GM23338 (cell line): Measurements from ENCODE around the gene LCN10. TPM values are rescaled to one million over a fixed set of nuclear protein-coding genes. Genes with fewer than 3 reads are reported as not detected.

Experiments
- ATAC-seq: fragments of 200-7000 bp; cut with Tn5 transposase; 3 replicates; pipeline ENCODE4 v1.9.1; 2020
- DNase-seq: peaks from one replicate; pipeline ENCODE4 v3.0.0-alpha.2; 2015; ENCODE audit warnings: low spot score
- H2AFZ ChIP-seq: fragments of 200-600 bp; sonication (generic); 2 replicates; pipeline ENCODE4 v1.8.0; 2016; ENCODE audit warnings: antibody characterized with exemption, mild to moderate bottlenecking, moderate library complexity
- H3F3A ChIP-seq: fragments of 200-600 bp; sonication (generic); replicated peaks from 2 replicates; pipeline ENCODE4 v1.8.0; 2017; ENCODE audit warnings: antibody characterized with exemption, mixed run types, low read depth
- H3K27ac ChIP-seq: fragments of 200-600 bp; sonication (generic); 2 replicates; pipeline ENCODE4 v1.6.1; 2016; ENCODE audit warnings: low read depth
- H3K27me3 ChIP-seq: fragments of 200-600 bp; sonication (generic); 2 replicates; pipeline ENCODE4 v1.8.0; 2016; ENCODE audit warnings: mild to moderate bottlenecking, mixed run types, moderate library complexity; ENCODE audit not compliant: insufficient read depth
- H3K36me3 ChIP-seq: fragments of 200-600 bp; sonication (generic); 2 replicates; pipeline ENCODE4 v1.8.0; 2016; ENCODE audit warnings: mild to moderate bottlenecking; ENCODE audit not compliant: insufficient read depth
- H3K4me1 ChIP-seq: fragments of 200-600 bp; sonication (generic); 2 replicates; pipeline ENCODE4 v1.8.0; 2016; ENCODE audit warnings: mild to moderate bottlenecking, moderate library complexity; ENCODE audit not compliant: insufficient read depth
- H3K4me2 ChIP-seq: fragments of 200-600 bp; sonication (generic); 2 replicates; pipeline ENCODE4 v1.7.1; 2017; ENCODE audit warnings: mixed run types
- H3K4me3 ChIP-seq: fragments of 200-600 bp; sonication (generic); 2 replicates; pipeline ENCODE4 v1.6.1; 2016; ENCODE audit warnings: mixed run types
- H3K79me2 ChIP-seq: fragments of 200-600 bp; sonication (generic); replicated peaks from 2 replicates; pipeline ENCODE4 v1.8.0; 2017; ENCODE audit warnings: mild to moderate bottlenecking; ENCODE audit not compliant: insufficient read depth
- H3K9me2 ChIP-seq: fragments of 200-600 bp; sonication (generic); 2 replicates; pipeline ENCODE4 v1.8.0; 2017; ENCODE audit not compliant: insufficient read depth
- H4K20me1 ChIP-seq: fragments of 200-600 bp; sonication (generic); replicated peaks from 2 replicates; pipeline ENCODE4 v1.8.0; 2017; ENCODE audit warnings: mild to moderate bottlenecking; ENCODE audit not compliant: insufficient read depth
- H3K27ac Mint-ChIP-seq: 2 replicates; pipeline ENCODE4 v1.8.0; 2020; ENCODE audit warnings: inconsistent platforms, mild to moderate bottlenecking, moderate library complexity, mixed read lengths
- H3K27me3 Mint-ChIP-seq: 3 replicates; pipeline ENCODE4 v1.8.0; 2022; ENCODE audit warnings: low read depth, mild to moderate bottlenecking, moderate library complexity, mixed read lengths, inconsistent platforms; ENCODE audit not compliant: insufficient read depth, poor library complexity
- H3K36me3 Mint-ChIP-seq: 3 replicates; pipeline ENCODE4 v1.8.0; 2021; ENCODE audit warnings: low read depth, mild to moderate bottlenecking, inconsistent platforms, moderate library complexity, mixed read lengths
- H3K4me1 Mint-ChIP-seq: 3 replicates; pipeline ENCODE4 v1.8.0; 2020; ENCODE audit warnings: mild to moderate bottlenecking, inconsistent platforms, mixed read lengths
- H3K4me3 Mint-ChIP-seq: 3 replicates; pipeline ENCODE4 v1.8.0; 2021; ENCODE audit warnings: moderate library complexity, mild to moderate bottlenecking, inconsistent platforms, mixed read lengths
- H3K9me3 Mint-ChIP-seq: 3 replicates; pipeline ENCODE4 v1.8.0; 2020; ENCODE audit warnings: moderate library complexity, mild to moderate bottlenecking, inconsistent platforms, mixed read lengths
- CREB1 ChIP-seq: fragments of 250-450 bp; sonication (Bioruptor Pico); IDR thresholded peaks from 2 replicates; pipeline ENCODE4 v1.5.0; 2020; ENCODE audit warnings: low read depth, mild to moderate bottlenecking, moderate library complexity
- CTCF ChIP-seq, 2 experiments: fragments of 200-600 bp in 1 of 2; sonication (generic) in 1 of 2; conservative IDR thresholded peaks; 2 replicates each; pipeline versions ENCODE4 v1.5.1 to v1.6.1; 2016 to 2017; ENCODE audit warnings: antibody characterized with exemption in 2 of 2, low read depth in 2 of 2, mild to moderate bottlenecking in 2 of 2, moderate library complexity in 1 of 2
- ETS1 ChIP-seq: IDR thresholded peaks from 2 replicates; pipeline ENCODE4 v1.6.1; 2016; ENCODE audit warnings: antibody characterized with exemption
- NANOG ChIP-seq: IDR thresholded peaks from 2 replicates; pipeline ENCODE4 v1.6.1; 2016; ENCODE audit warnings: antibody characterized with exemption, borderline replicate concordance
- POLR2AphosphoS5 ChIP-seq: IDR thresholded peaks from 2 replicates; pipeline ENCODE4 v1.6.1; 2016; ENCODE audit warnings: antibody characterized with exemption, low read depth
- REST ChIP-seq: IDR thresholded peaks from one replicate; pipeline ENCODE4 v1.6.1; 2018; ENCODE audit warnings: antibody characterized with exemption; ENCODE audit not compliant: unreplicated experiment
- STAT1 ChIP-seq: IDR thresholded peaks from one replicate; pipeline ENCODE4 v1.6.1; 2016; ENCODE audit warnings: antibody characterized with exemption; ENCODE audit not compliant: unreplicated experiment
- ZNF114 ChIP-seq: fragments of 250-450 bp; sonication (Bioruptor Pico); IDR thresholded peaks from 2 replicates; pipeline ENCODE4 v1.5.0; 2020; ENCODE audit warnings: mild to moderate bottlenecking, moderate library complexity
- ZNF331 ChIP-seq: fragments of 250-450 bp; sonication (Bioruptor Pico); IDR thresholded peaks from 2 replicates; pipeline ENCODE4 v1.5.0; 2020; ENCODE audit warnings: low read depth, mild to moderate bottlenecking, moderate library complexity
- microRNA-seq: library from miRNA; unstranded; fragments of <30 nt; microRNA quantifications from one replicate; pipeline ENCODE4, GENCODE V29; 2017
- polyA plus RNA-seq: library from polyadenylated mRNA; unstranded; fragments of >200 nt; fragmentation: Nextera tagmentation; extraction: Ambion mirVana; gene quantifications from 2 replicates; pipeline ENCODE4 v1.2.1, GENCODE V29; 2016
- small RNA-seq: library from RNA; depleted of rRNA; stranded (forward); fragments of <200 nt; gene quantifications from one replicate; pipeline ENCODE3, GENCODE V24; 2014; ENCODE audit warnings: low replicate concordance
- total RNA-seq: library from RNA; depleted of rRNA; stranded (reverse); fragments of >200 nt; shearing (Covaris generic); gene quantifications from 2 replicates; pipeline ENCODE4 v1.2.3, GENCODE V29; 2014; rRNA removed

LCN10 gene
- total and polyA plus RNA-seq, 2 experiments from 2014 or later = 0.45 to 0.74 TPM

DNA sequence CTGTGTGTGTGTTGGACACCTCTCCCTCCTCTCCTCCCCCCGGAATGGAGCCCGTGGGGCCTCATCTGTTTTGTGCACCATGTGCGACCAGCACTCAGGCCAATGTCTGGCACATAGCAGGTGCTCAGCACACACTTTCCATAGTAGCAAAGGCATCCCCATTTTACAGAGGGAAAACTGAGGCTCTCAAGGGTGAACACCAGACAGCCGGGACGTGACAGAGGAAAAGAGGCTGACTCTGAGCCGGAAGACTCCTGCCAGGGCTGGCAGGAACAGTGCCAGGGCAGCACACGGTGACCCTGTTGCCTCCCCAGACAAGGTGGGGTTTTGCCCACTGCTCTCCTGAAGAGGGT is 53.7 kb downstream of the LCN10 start (continued):
- no peak for TF ChIP-seq REST
- TF ChIP-seq ZNF114 = no peak
- TF ChIP-seq POLR2AphosphoS5 = no peak
- no peak for TF ChIP-seq ETS1
- TF ChIP-seq ZNF331 = no peak

GRCh38 chr9:136688274-136689107 is 54.2 kb downstream of the LCN10 start:
- H3K9me3 Mint-ChIP-seq = no peaks in the 10 kb centered on the region
- Histone ChIP-seq H3F3A (0 out of 2 replicates have a peak, but pooled peaks cover 3% of the 10 kb centered on the region), H3K4me3 (peak overlapping the region; percentile 75), H3K9me2 (no peaks in the 10 kb centered on the region), H2AFZ (peak overlapping the region; percentile 92; the same call in 1 of the 2 replicates), H3K79me2 (peaks cover 10% of the 10 kb centered on the region; the same call in 1 of the 2 replicates), H3K36me3 (no peaks in the 10 kb centered on the region), H3K4me1 (no peaks in the 10 kb centered on the region; the same call in 1 of the 2 replicates), H3K27me3 (no peaks in the 10 kb centered on the region), H3K27ac (no peak overlapping the region), H4K20me1 (no peaks in the 10 kb centered on the region), H3K4me2 (peak overlapping the region; percentile 87)
- H3K4me1 Mint-ChIP-seq = peaks cover 10% of the 10 kb centered on the region; the same call in 2 of the 3 replicates
- H3K4me3 Mint-ChIP-seq = peak overlapping the region; percentile 61
- no peak overlapping the region for H3K27ac Mint-ChIP-seq
- ATAC-seq (peak; percentile 1; the same call in 2 of the 3 replicates), DNase-seq (no peak)
- no peak for TF ChIP-seq STAT1
- no peak for TF ChIP-seq NANOG
- TF ChIP-seq CREB1 (CRISPR knock-in tag) = no peak
- no peak for TF ChIP-seq CTCF (conservative IDR thresholded peaks at IDR 0.05; ENCODE audit: low read depth in 2 of 2)
- H3K36me3 Mint-ChIP-seq = no peaks in the 10 kb centered on the region
- peaks cover 20% of the 10 kb centered on the region for H3K27me3 Mint-ChIP-seq

Small RNAs within 50 kb of the gene (microRNA-seq; reads per million reads assigned to microRNA genes)
- gene MIR6722 = not detected

Small RNAs within 50 kb of the gene (small RNA-seq; reads per million reads assigned to genes)
- gene ATP6V1G1P3 (not detected), gene MIR6722 (not detected)

Other genes starting within 250 kb of the LCN10 start
- gene NOTCH1, start 196.9 kb downstream of the LCN10 start, total RNA-seq = 78.7 and 97.2 TPM in 2 replicates
- gene NOTCH1, start 196.9 kb downstream of the LCN10 start, polyA plus RNA-seq = 9.9 and 10.3 TPM in 2 replicates
- 56.1 and 60.8 TPM in 2 replicates for gene EGFL7, start 80.0 kb downstream of the LCN10 start, total RNA-seq
- 38.2 and 44.4 TPM in 2 replicates for gene EGFL7, start 80.0 kb downstream of the LCN10 start, polyA plus RNA-seq
- 33.3 and 44.7 TPM in 2 replicates for gene AGPAT2, start 55.5 kb downstream of the LCN10 start, total RNA-seq
- 31.8 and 34.4 TPM in 2 replicates for gene AGPAT2, start 55.5 kb downstream of the LCN10 start, polyA plus RNA-seq
- 47.2 and 60.0 TPM in 2 replicates for gene DIPK1B, start 30.4 kb downstream of the LCN10 start, total RNA-seq
- 18.7 and 24.2 TPM in 2 replicates for gene DIPK1B, start 30.4 kb downstream of the LCN10 start, polyA plus RNA-seq
- not detected in 2 replicates for gene LCN6, start 5.6 kb upstream of the LCN10 start, total RNA-seq
- not detected in 2 replicates for gene LCN6, start 5.6 kb upstream of the LCN10 start, polyA plus RNA-seq
- gene LCN8, start 15.3 kb upstream of the LCN10 start, total RNA-seq = not detected in 2 replicates
- not detected in 2 replicates for gene LCN8, start 15.3 kb upstream of the LCN10 start, polyA plus RNA-seq
- gene LCN15, start 21.6 kb upstream of the LCN10 start, total RNA-seq = 0.54 and 0.90 TPM in 2 replicates
- 0.76 and 1.2 TPM in 2 replicates for gene LCN15, start 21.6 kb upstream of the LCN10 start, polyA plus RNA-seq
- 57.0 and 71.4 TPM in 2 replicates for gene TMEM141, start 48.4 kb upstream of the LCN10 start, total RNA-seq
- gene TMEM141, start 48.4 kb upstream of the LCN10 start, polyA plus RNA-seq = 90.0 and 90.5 TPM in 2 replicates
- gene CCDC183, start 53.4 kb upstream of the LCN10 start, total RNA-seq = 1.1 and 2.9 TPM in 2 replicates
- gene CCDC183, start 53.4 kb upstream of the LCN10 start, polyA plus RNA-seq = 1.2 and 1.6 TPM in 2 replicates
- gene RABL6, start 65.0 kb upstream of the LCN10 start, total RNA-seq = 117 and 127 TPM in 2 replicates
- gene RABL6, start 65.0 kb upstream of the LCN10 start, polyA plus RNA-seq = 59.1 and 66.7 TPM in 2 replicates
- 0.12 and 0.49 TPM in 2 replicates for gene AJM1, start 99.5 kb upstream of the LCN10 start, total RNA-seq
- gene AJM1, start 99.5 kb upstream of the LCN10 start, polyA plus RNA-seq = 0.28 and 0.36 TPM in 2 replicates
- 67.1 and 86.2 TPM in 2 replicates for gene PHPT1, start 106.5 kb upstream of the LCN10 start, total RNA-seq
- gene PHPT1, start 106.5 kb upstream of the LCN10 start, polyA plus RNA-seq = 437 and 509 TPM in 2 replicates
- gene MAMDC4, start 109.4 kb upstream of the LCN10 start, total RNA-seq = 4.1 and 6.8 TPM in 2 replicates
- 1.7 and 2.7 TPM in 2 replicates for gene MAMDC4, start 109.4 kb upstream of the LCN10 start, polyA plus RNA-seq
- 273 and 326 TPM in 2 replicates for gene EDF1, start 123.4 kb upstream of the LCN10 start, total RNA-seq
- gene EDF1, start 123.4 kb upstream of the LCN10 start, polyA plus RNA-seq = 793 and 860 TPM in 2 replicates
- gene TRAF2, start 143.6 kb upstream of the LCN10 start, total RNA-seq = 31.5 and 39.9 TPM in 2 replicates
- 24.8 and 25.4 TPM in 2 replicates for gene TRAF2, start 143.6 kb upstream of the LCN10 start, polyA plus RNA-seq
- 102 and 111 TPM in 2 replicates for gene FBXW5, start 201.8 kb upstream of the LCN10 start, total RNA-seq
- gene FBXW5, start 201.8 kb upstream of the LCN10 start, polyA plus RNA-seq = 27.0 and 27.9 TPM in 2 replicates
- not detected in 2 replicates for gene C8G, start 202.3 kb upstream of the LCN10 start, total RNA-seq
- not detected in 2 replicates for gene C8G, start 202.3 kb upstream of the LCN10 start, polyA plus RNA-seq
- 0.69 and 2.6 TPM in 2 replicates for gene LCN12, start 209.3 kb upstream of the LCN10 start, total RNA-seq
- gene LCN12, start 209.3 kb upstream of the LCN10 start, polyA plus RNA-seq = 0.39 and 0.68 TPM in 2 replicates
- gene PTGDS, start 234.6 kb upstream of the LCN10 start, total RNA-seq = 1.9 TPM in 1 of 2 replicates, not detected in the other
- gene PTGDS, start 234.6 kb upstream of the LCN10 start, polyA plus RNA-seq = 3.1 and 5.9 TPM in 2 replicates
- not detected in 2 replicates for gene LCNL1, start 240.1 kb upstream of the LCN10 start, total RNA-seq
- 0.11 and 0.14 TPM in 2 replicates for gene LCNL1, start 240.1 kb upstream of the LCN10 start, polyA plus RNA-seq
- 33.9 and 71.5 TPM in 2 replicates for gene PAXX, start 249.5 kb upstream of the LCN10 start, total RNA-seq
- gene PAXX, start 249.5 kb upstream of the LCN10 start, polyA plus RNA-seq = 86.0 and 88.3 TPM in 2 replicates